ENCODE data around the gene PABPN1.
A peak's percentile ranks its signal among the peaks of the same experiment; 100 is the strongest.
"Not testable (repeated sequence)": the region's sequence is repeated elsewhere in the genome, so short reads cannot be mapped to it uniquely, and the experiment has no call there.

PABPN1 gene

GRCh38 chr14:23320584-23321571 lies at the start of gene PABPN1:
Gene PABPN1 (plus strand): TSS chr14:23321457. CDS start chr14:23321470, 13 bp downstream.
- peak; percentile 100 for DNase-seq

GRCh38 chr14:23275412-23275811 lies 45.8 kb upstream of the PABPN1 start:
- DNase-seq = no peak

GRCh38 chr14:23277189-23277588 lies 44.1 kb upstream of the PABPN1 start:
- no peak for DNase-seq

- not testable (repeated sequence) for DNase-seq
Measured at GRCh38 chr14:23277928-23278327, 43.3 kb upstream of the PABPN1 start.

GRCh38 chr14:23281247-23281646 lies 40.0 kb upstream of the PABPN1 start:
- DNase-seq = no peak

- no peak for DNase-seq
Measured at GRCh38 chr14:23284654-23285529, 36.4 kb upstream of the PABPN1 start.

- DNase-seq = no peak
Measured at GRCh38 chr14:23285530-23286019, 35.7 kb upstream of the PABPN1 start.

GRCh38 chr14:23286020-23286901 lies 35.0 kb upstream of the PABPN1 start, which contains the start of gene HOMEZ:
Gene HOMEZ (minus strand): TSS chr14:23286132. CDS start chr14:23285952, 180 bp downstream.
- DNase-seq = peak; percentile 98

GRCh38 chr14:23286902-23287479 lies 34.3 kb upstream of the PABPN1 start:
- no peak for DNase-seq

- no peak for DNase-seq
Measured at GRCh38 chr14:23294734-23295561, 26.3 kb upstream of the PABPN1 start.

GRCh38 chr14:23296012-23296777 lies 25.1 kb upstream of the PABPN1 start:
- no peak for DNase-seq

GRCh38 chr14:23297096-23297495 lies 24.2 kb upstream of the PABPN1 start:
- DNase-seq = no peak

GRCh38 chr14:23297611-23298277 lies 23.5 kb upstream of the PABPN1 start:
- no peak for DNase-seq

- no peak for DNase-seq
Measured at GRCh38 chr14:23299211-23299957, 21.9 kb upstream of the PABPN1 start.

GRCh38 chr14:23299986-23300686 lies 21.1 kb upstream of the PABPN1 start:
- DNase-seq = no peak

- no peak for DNase-seq
Measured at GRCh38 chr14:23300687-23301223, 20.5 kb upstream of the PABPN1 start.

- DNase-seq = peak; percentile 92
Measured at GRCh38 chr14:23301288-23301968, 19.8 kb upstream of the PABPN1 start.

Measured in NCI-H524 treated with DMSO at 0.1 percent for 48 hours (cell line).